Endothelial cell of umbilical vein (primary cell): ENCODE data around the gene GPRIN1. TPM values are rescaled to one million over a fixed set of nuclear protein-coding genes. Genes with fewer than 3 reads are reported as not detected.

Experiments
- BruUV-seq: library from RNA; stranded (reverse); fragments of 400-500 nt; replicated peaks from 2 replicates; lab custom pipeline; 2021; lab: Mats Ljungman, UMichigan
- CTCF ChIA-PET: fragments of 300-600, 350-600 bp; sonication (Branson Sonifier 250); formaldehyde crosslinking; loops from one replicate; lab custom pipeline; 2021; ENCODE audit warnings: antibody characterized with exemption, inconsistent platforms; lab: Charles Lee
- POLR2A ChIA-PET: fragments of 300-600, 350-600 bp; sonication (Branson Sonifier 250); formaldehyde crosslinking; loops from one replicate; lab custom pipeline; 2021; ENCODE audit warnings: antibody characterized with exemption, inconsistent platforms; lab: Charles Lee
- DNase-seq: peaks from one replicate; pipeline ENCODE4 v3.0.0-alpha.2; 2011; ENCODE audit warnings: low read depth, low spot score
- FAIRE-seq: peaks from 2 replicates; lab custom pipeline; 2011; peaks lifted over from hg19 to GRCh38; lab: Jason Lieb, UNC
- H2AFZ ChIP-seq: 2 replicates; pipeline ENCODE4 v1.6.0; 2012; ENCODE audit warnings: low read depth, low read length, control low read depth, inconsistent platforms
- H3K27ac ChIP-seq: 2 replicates; pipeline ENCODE4 v1.5.1; 2011; ENCODE audit warnings: low read depth, mild to moderate bottlenecking, control low read depth, low read length, moderate library complexity; ENCODE audit not compliant: insufficient read depth
- H3K27me3 ChIP-seq, 2 experiments: 2 replicates each; pipeline versions ENCODE4 v1.6.0 to v1.6.1; 2011; ENCODE audit warnings: low read length in 2 of 2, mixed read lengths in 1 of 2; ENCODE audit not compliant: control insufficient read depth in 2 of 2, insufficient read depth in 2 of 2
- H3K36me3 ChIP-seq, 2 experiments: 2 replicates in 1 of 2; 3 replicates in 1 of 2; pipeline ENCODE4 v1.5.1; 2011; ENCODE audit warnings: low read length in 2 of 2, mild to moderate bottlenecking in 1 of 2, moderate library complexity in 1 of 2; ENCODE audit not compliant: control insufficient read depth in 2 of 2, insufficient read depth in 2 of 2; ENCODE audit errors: extremely low read depth in 1 of 2
- H3K4me1 ChIP-seq: 3 replicates; pipeline ENCODE4 v1.5.1; 2011; ENCODE audit warnings: mild to moderate bottlenecking, low read length; ENCODE audit not compliant: control insufficient read depth, insufficient read depth; ENCODE audit errors: extremely low read depth
- H3K4me2 ChIP-seq: 2 replicates; pipeline ENCODE4 v1.6.1; 2011; ENCODE audit warnings: low read length, control low read depth, mixed read lengths; ENCODE audit not compliant: insufficient read depth
- H3K4me3 ChIP-seq, 3 experiments: fragments of 200-600 bp in 1 of 3; sonication (generic), shearing (Covaris generic) in 1 of 3; replicated peaks in 1 of 3; 2 replicates each; pipeline ENCODE4 v1.5.1; 2011 to 2016; ENCODE audit warnings: control low read depth in 3 of 3, low read length in 3 of 3, mild to moderate bottlenecking in 2 of 3, inconsistent platforms in 1 of 3, low read depth in 1 of 3, moderate library complexity in 1 of 3; ENCODE audit not compliant: insufficient read depth in 1 of 3
- H3K79me2 ChIP-seq: 2 replicates; pipeline ENCODE4 v1.6.0; 2012; ENCODE audit warnings: low read length, inconsistent platforms; ENCODE audit not compliant: control insufficient read depth, insufficient read depth
- H3K9ac ChIP-seq: replicated peaks from 2 replicates; pipeline ENCODE3; 2011; ENCODE audit warnings: low read length, control low read depth; ENCODE audit not compliant: insufficient read depth; ENCODE audit errors: extremely low read depth
- H3K9me1 ChIP-seq: replicated peaks from 3 replicates; pipeline ENCODE4 v1.6.0; 2011; ENCODE audit warnings: mild to moderate bottlenecking, low read length; ENCODE audit not compliant: control insufficient read depth, insufficient read depth; ENCODE audit errors: extremely low read depth
- H3K9me3 ChIP-seq: replicated peaks from 2 replicates; pipeline ENCODE4 v1.5.1; 2012; ENCODE audit warnings: low read length, inconsistent platforms; ENCODE audit not compliant: control insufficient read depth, insufficient read depth
- H4K20me1 ChIP-seq: replicated peaks from 2 replicates; pipeline ENCODE3; 2011; ENCODE audit warnings: mild to moderate bottlenecking, low read length; ENCODE audit not compliant: control insufficient read depth, insufficient read depth; ENCODE audit errors: extremely low read depth
- EZH2 ChIP-seq: IDR thresholded peaks from 2 replicates; pipeline ENCODE4 v1.6.1; 2012; ENCODE audit warnings: borderline replicate concordance, low read depth, mild to moderate bottlenecking, moderate library complexity, low read length, inconsistent platforms; ENCODE audit not compliant: severe bottlenecking
- FOS ChIP-seq: IDR thresholded peaks from 2 replicates; pipeline ENCODE4 v1.6.1; 2011; ENCODE audit warnings: mild to moderate bottlenecking, low read length, moderate library complexity, borderline replicate concordance; ENCODE audit not compliant: insufficient read depth
- GATA2 ChIP-seq: IDR thresholded peaks from 2 replicates; pipeline ENCODE4 v1.7.0; 2011; ENCODE audit warnings: low read depth, mild to moderate bottlenecking, moderate library complexity, mixed read lengths, low read length; ENCODE audit not compliant: insufficient read length, insufficient read depth
- JUN ChIP-seq: IDR thresholded peaks from 2 replicates; pipeline ENCODE4 v1.6.1; 2011; ENCODE audit warnings: borderline replicate concordance, low read depth; ENCODE audit not compliant: insufficient read length, insufficient read depth
- MAX ChIP-seq: IDR thresholded peaks from 2 replicates; pipeline ENCODE4 v1.6.1; 2011; ENCODE audit not compliant: insufficient read depth, insufficient read length
- MYC ChIP-seq: IDR thresholded peaks from one replicate; pipeline ENCODE4 v1.6.1; 2011; ENCODE audit warnings: mild to moderate bottlenecking, low read depth, low read length
- POLR2A ChIP-seq: IDR thresholded peaks from 2 replicates; pipeline ENCODE4 v1.6.1; 2012; ENCODE audit warnings: low read depth, mild to moderate bottlenecking, control low read depth, low read length
- POLR2AphosphoS5 ChIP-seq: IDR thresholded peaks from 2 replicates; pipeline ENCODE4 v1.6.1; 2012; ENCODE audit warnings: low read depth, mild to moderate bottlenecking, control low read depth, low read length, moderate library complexity; ENCODE audit not compliant: insufficient read depth
- dilution Hi-C: fragments of 300-500 bp; cut with MboI; formaldehyde crosslinking; loops from one replicate; pipeline ENCODE4 v1.15.0; 2019; ENCODE audit warnings: low sequenced_read_pairs; ENCODE audit not compliant: extremely low pct_ligation_motif_present
- intact Hi-C: fragments of 100-400 bp; cut with micrococcal nuclease; formaldehyde crosslinking; loops from one replicate; pipeline ENCODE4 v1.10.0; 2022
- polyA plus RNA-seq, 4 experiments: library from polyadenylated mRNA; depleted of rRNA in 3 of 4; stranded (reverse) in 3 of 4; unstranded in 1 of 4; fragments of >200 nt; gene quantifications; 2 replicates each; pipeline versions ENCODE4 v1.2.1 to v1.2.3, GENCODE V29; 2011 to 2012; ENCODE audit warnings: missing spikeins in 1 of 4
- total RNA-seq: library from RNA; stranded (reverse); gene quantifications from 2 replicates; pipeline ENCODE4 v1.2.3, GENCODE V29; 2021
- TF ChIP-seq, protein P1 (sequence below), 2 donors: IDR thresholded peaks; 1 replicate in 1 of 2; 2 replicates in 1 of 2; pipeline ENCODE4 v1.5.1; 2011; ENCODE audit warnings: low read length in 2 of 2, mild to moderate bottlenecking in 2 of 2, moderate library complexity in 2 of 2, control low read depth in 1 of 2, inconsistent platforms in 1 of 2, low read depth in 1 of 2; ENCODE audit not compliant: insufficient read depth in 1 of 2; ENCODE audit errors: extremely low read depth in 1 of 2

Gene GPRIN1
- total and polyA plus RNA-seq, 2 donors (not counting 3 experiments of a cell fraction or from before 2014, with no cell fraction given) = 2.4 to 10.4 TPM

DNA sequence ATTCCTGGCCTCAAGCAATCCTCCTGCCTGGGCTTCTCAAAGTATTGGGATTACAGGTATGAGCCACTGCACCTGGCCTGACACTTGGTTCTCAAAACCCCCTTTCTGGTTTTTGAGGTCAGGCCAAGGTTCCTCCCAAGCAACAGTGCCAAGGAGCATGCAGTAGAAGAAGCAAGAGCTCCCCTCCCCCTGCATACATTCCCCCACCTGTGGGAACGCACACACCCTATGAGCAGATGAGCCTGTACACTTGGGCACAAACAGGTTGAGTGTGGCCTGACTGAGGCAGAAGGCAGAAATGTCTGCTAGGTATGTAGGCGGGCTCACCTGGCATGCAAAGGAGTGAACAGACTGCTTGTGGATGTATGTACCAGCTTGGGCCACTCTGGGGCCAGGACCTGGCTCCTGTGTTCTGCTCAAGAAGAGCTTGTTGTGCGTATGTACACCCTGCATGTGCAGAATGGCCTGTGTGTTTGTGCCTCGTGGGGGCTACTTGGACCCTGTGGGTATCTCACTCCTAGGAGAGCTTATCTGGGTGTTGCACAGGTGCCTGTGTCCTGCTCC is 1.7 kb downstream of the GPRIN1 start:
- no peaks in the 10 kb centered on the region for H3K36me3 ChIP-seq
- dilution Hi-C loops (no loop called here), intact Hi-C loops (no loop called here)
- POLR2A ChIA-PET = interaction anchor here (0.6 kb wide), 1 partner anchor 13 kb away, joined by 6 read pairs; no protein-coding TSS in a partner anchor
- H3K9ac ChIP-seq = no peak overlapping the region
- H3K27me3 ChIP-seq = no peaks in the 10 kb centered on the region
- FAIRE-seq (no peak), DNase-seq (no peak)
- no peak overlapping the region for H3K4me3 ChIP-seq
- no TSS peak for BruUV-seq
- no peak overlapping the region for H3K4me2 ChIP-seq
- no peaks in the 10 kb centered on the region for H3K9me1 ChIP-seq
- CTCF ChIA-PET = interaction anchor here (1.0 to 2.4 kb wide), 3 partner anchors 9 to 14 kb away, joined by 3 to 9 read pairs (median 4); no protein-coding TSS in a partner anchor
- no peak overlapping the region for H2AFZ ChIP-seq
- H4K20me1 ChIP-seq = no peaks in the 10 kb centered on the region
- TF ChIP-seq EZH2 = no peak
- no peak for TF ChIP-seq POLR2A
- no peak for TF ChIP-seq FOS
- TF ChIP-seq MAX = no peak
- TF ChIP-seq MYC = no peak
- no peak for TF ChIP-seq POLR2AphosphoS5
- TF ChIP-seq, protein P1, sequence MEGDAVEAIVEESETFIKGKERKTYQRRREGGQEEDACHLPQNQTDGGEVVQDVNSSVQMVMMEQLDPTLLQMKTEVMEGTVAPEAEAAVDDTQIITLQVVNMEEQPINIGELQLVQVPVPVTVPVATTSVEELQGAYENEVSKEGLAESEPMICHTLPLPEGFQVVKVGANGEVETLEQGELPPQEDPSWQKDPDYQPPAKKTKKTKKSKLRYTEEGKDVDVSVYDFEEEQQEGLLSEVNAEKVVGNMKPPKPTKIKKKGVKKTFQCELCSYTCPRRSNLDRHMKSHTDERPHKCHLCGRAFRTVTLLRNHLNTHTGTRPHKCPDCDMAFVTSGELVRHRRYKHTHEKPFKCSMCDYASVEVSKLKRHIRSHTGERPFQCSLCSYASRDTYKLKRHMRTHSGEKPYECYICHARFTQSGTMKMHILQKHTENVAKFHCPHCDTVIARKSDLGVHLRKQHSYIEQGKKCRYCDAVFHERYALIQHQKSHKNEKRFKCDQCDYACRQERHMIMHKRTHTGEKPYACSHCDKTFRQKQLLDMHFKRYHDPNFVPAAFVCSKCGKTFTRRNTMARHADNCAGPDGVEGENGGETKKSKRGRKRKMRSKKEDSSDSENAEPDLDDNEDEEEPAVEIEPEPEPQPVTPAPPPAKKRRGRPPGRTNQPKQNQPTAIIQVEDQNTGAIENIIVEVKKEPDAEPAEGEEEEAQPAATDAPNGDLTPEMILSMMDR (IDR thresholded peaks at IDR 0.05; ENCODE audit: extremely low read depth in 1 of 2, insufficient read depth in 1 of 2, low read depth in 1 of 2, low read length in 2 of 2) = no peak
- TF ChIP-seq JUN = no peak
- TF ChIP-seq GATA2 = no peak
- H3K27ac ChIP-seq = no peak overlapping the region
- no peaks in the 10 kb centered on the region for H3K9me3 ChIP-seq
- peaks cover 2% of the 10 kb centered on the region for H3K4me1 ChIP-seq
- no peaks in the 10 kb centered on the region for H3K79me2 ChIP-seq
